GM23338 (cell line): Measurements from ENCODE around the gene CCL17. TPM values are rescaled to one million over a fixed set of nuclear protein-coding genes. Genes with fewer than 3 reads are reported as not detected.

Source experiments
- ATAC-seq: fragments of 200-7000 bp; cut with Tn5 transposase; 3 replicates; pipeline ENCODE4 v1.9.1; 2020
- DNase-seq: peaks from one replicate; pipeline ENCODE4 v3.0.0-alpha.2; 2015; ENCODE audit warnings: low spot score
- H2AFZ ChIP-seq: fragments of 200-600 bp; sonication (generic); 2 replicates; pipeline ENCODE4 v1.8.0; 2016; ENCODE audit warnings: antibody characterized with exemption, mild to moderate bottlenecking, moderate library complexity
- H3F3A ChIP-seq: fragments of 200-600 bp; sonication (generic); replicated peaks from 2 replicates; pipeline ENCODE4 v1.8.0; 2017; ENCODE audit warnings: antibody characterized with exemption, mixed run types, low read depth
- H3K27ac ChIP-seq: fragments of 200-600 bp; sonication (generic); 2 replicates; pipeline ENCODE4 v1.6.1; 2016; ENCODE audit warnings: low read depth
- H3K27me3 ChIP-seq: fragments of 200-600 bp; sonication (generic); 2 replicates; pipeline ENCODE4 v1.8.0; 2016; ENCODE audit warnings: mild to moderate bottlenecking, mixed run types, moderate library complexity; ENCODE audit not compliant: insufficient read depth
- H3K36me3 ChIP-seq: fragments of 200-600 bp; sonication (generic); 2 replicates; pipeline ENCODE4 v1.8.0; 2016; ENCODE audit warnings: mild to moderate bottlenecking; ENCODE audit not compliant: insufficient read depth
- H3K4me1 ChIP-seq: fragments of 200-600 bp; sonication (generic); 2 replicates; pipeline ENCODE4 v1.8.0; 2016; ENCODE audit warnings: mild to moderate bottlenecking, moderate library complexity; ENCODE audit not compliant: insufficient read depth
- H3K4me2 ChIP-seq: fragments of 200-600 bp; sonication (generic); 2 replicates; pipeline ENCODE4 v1.7.1; 2017; ENCODE audit warnings: mixed run types
- H3K4me3 ChIP-seq: fragments of 200-600 bp; sonication (generic); 2 replicates; pipeline ENCODE4 v1.6.1; 2016; ENCODE audit warnings: mixed run types
- H3K79me2 ChIP-seq: fragments of 200-600 bp; sonication (generic); replicated peaks from 2 replicates; pipeline ENCODE4 v1.8.0; 2017; ENCODE audit warnings: mild to moderate bottlenecking; ENCODE audit not compliant: insufficient read depth
- H3K9me2 ChIP-seq: fragments of 200-600 bp; sonication (generic); 2 replicates; pipeline ENCODE4 v1.8.0; 2017; ENCODE audit not compliant: insufficient read depth
- H4K20me1 ChIP-seq: fragments of 200-600 bp; sonication (generic); replicated peaks from 2 replicates; pipeline ENCODE4 v1.8.0; 2017; ENCODE audit warnings: mild to moderate bottlenecking; ENCODE audit not compliant: insufficient read depth
- H3K27ac Mint-ChIP-seq: 2 replicates; pipeline ENCODE4 v1.8.0; 2020; ENCODE audit warnings: inconsistent platforms, mild to moderate bottlenecking, moderate library complexity, mixed read lengths
- H3K27me3 Mint-ChIP-seq: 3 replicates; pipeline ENCODE4 v1.8.0; 2022; ENCODE audit warnings: low read depth, mild to moderate bottlenecking, moderate library complexity, mixed read lengths, inconsistent platforms; ENCODE audit not compliant: insufficient read depth, poor library complexity
- H3K36me3 Mint-ChIP-seq: 3 replicates; pipeline ENCODE4 v1.8.0; 2021; ENCODE audit warnings: low read depth, mild to moderate bottlenecking, inconsistent platforms, moderate library complexity, mixed read lengths
- H3K4me1 Mint-ChIP-seq: 3 replicates; pipeline ENCODE4 v1.8.0; 2020; ENCODE audit warnings: mild to moderate bottlenecking, inconsistent platforms, mixed read lengths
- H3K4me3 Mint-ChIP-seq: 3 replicates; pipeline ENCODE4 v1.8.0; 2021; ENCODE audit warnings: moderate library complexity, mild to moderate bottlenecking, inconsistent platforms, mixed read lengths
- H3K9me3 Mint-ChIP-seq: 3 replicates; pipeline ENCODE4 v1.8.0; 2020; ENCODE audit warnings: moderate library complexity, mild to moderate bottlenecking, inconsistent platforms, mixed read lengths
- EZH2 ChIP-seq: fragments of 200-600 bp; sonication (generic); IDR thresholded peaks from one replicate; pipeline ENCODE4 v1.8.0; 2017; ENCODE audit warnings: antibody characterized with exemption, mild to moderate bottlenecking, low read depth; ENCODE audit not compliant: unreplicated experiment
- polyA plus RNA-seq: library from polyadenylated mRNA; unstranded; fragments of >200 nt; fragmentation: Nextera tagmentation; extraction: Ambion mirVana; gene quantifications from 2 replicates; pipeline ENCODE4 v1.2.1, GENCODE V29; 2016
- total RNA-seq: library from RNA; depleted of rRNA; stranded (reverse); fragments of >200 nt; shearing (Covaris generic); gene quantifications from 2 replicates; pipeline ENCODE4 v1.2.3, GENCODE V29; 2014
- TF ChIP-seq, protein P1 (sequence below), 2 experiments: fragments of 200-600 bp in 1 of 2; sonication (generic) in 1 of 2; conservative IDR thresholded peaks; 2 replicates each; pipeline versions ENCODE4 v1.5.1 to v1.6.1; 2016 to 2017; ENCODE audit warnings: antibody characterized with exemption in 2 of 2, low read depth in 2 of 2, mild to moderate bottlenecking in 2 of 2, moderate library complexity in 1 of 2

Gene CCL17
- total and polyA plus RNA-seq, 2 experiments from 2014 or later = not detected

- Mint-ChIP-seq H3K27me3 (peaks cover 3% of the 10 kb centered on the region), H3K9me3 (no peaks in the 10 kb centered on the region), H3K36me3 (no peaks in the 10 kb centered on the region), H3K4me3 (no peak overlapping the region), H3K4me1 (peaks cover 5% of the 10 kb centered on the region; the same call in 1 of the 3 replicates), H3K27ac (no peak overlapping the region)
- Histone ChIP-seq H3K4me3 (no peak overlapping the region), H3K9me2 (0 out of 2 replicates have a peak, but pooled peaks cover 4% of the 10 kb centered on the region), H3K27me3 (no peaks in the 10 kb centered on the region), H3K36me3 (no peaks in the 10 kb centered on the region), H3K27ac (no peak overlapping the region), H3K79me2 (no peaks in the 10 kb centered on the region), H2AFZ (no peak overlapping the region), H4K20me1 (no peaks in the 10 kb centered on the region), H3K4me2 (no peak overlapping the region), H3F3A (no peaks in the 10 kb centered on the region), H3K4me1 (no peaks in the 10 kb centered on the region)
- DNase-seq (no peak), ATAC-seq (peak; percentile 71)
- TF ChIP-seq EZH2 = no peak
- TF ChIP-seq, protein P1, sequence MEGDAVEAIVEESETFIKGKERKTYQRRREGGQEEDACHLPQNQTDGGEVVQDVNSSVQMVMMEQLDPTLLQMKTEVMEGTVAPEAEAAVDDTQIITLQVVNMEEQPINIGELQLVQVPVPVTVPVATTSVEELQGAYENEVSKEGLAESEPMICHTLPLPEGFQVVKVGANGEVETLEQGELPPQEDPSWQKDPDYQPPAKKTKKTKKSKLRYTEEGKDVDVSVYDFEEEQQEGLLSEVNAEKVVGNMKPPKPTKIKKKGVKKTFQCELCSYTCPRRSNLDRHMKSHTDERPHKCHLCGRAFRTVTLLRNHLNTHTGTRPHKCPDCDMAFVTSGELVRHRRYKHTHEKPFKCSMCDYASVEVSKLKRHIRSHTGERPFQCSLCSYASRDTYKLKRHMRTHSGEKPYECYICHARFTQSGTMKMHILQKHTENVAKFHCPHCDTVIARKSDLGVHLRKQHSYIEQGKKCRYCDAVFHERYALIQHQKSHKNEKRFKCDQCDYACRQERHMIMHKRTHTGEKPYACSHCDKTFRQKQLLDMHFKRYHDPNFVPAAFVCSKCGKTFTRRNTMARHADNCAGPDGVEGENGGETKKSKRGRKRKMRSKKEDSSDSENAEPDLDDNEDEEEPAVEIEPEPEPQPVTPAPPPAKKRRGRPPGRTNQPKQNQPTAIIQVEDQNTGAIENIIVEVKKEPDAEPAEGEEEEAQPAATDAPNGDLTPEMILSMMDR (conservative IDR thresholded peaks at IDR 0.05; ENCODE audit: low read depth in 2 of 2) = peak in 1 of 2 experiments; percentile 37; a peak in 1 of 4 replicates
Observed at GRCh38 chr16:57409870-57410587, 5.5 kb downstream of the CCL17 start.

DNA sequence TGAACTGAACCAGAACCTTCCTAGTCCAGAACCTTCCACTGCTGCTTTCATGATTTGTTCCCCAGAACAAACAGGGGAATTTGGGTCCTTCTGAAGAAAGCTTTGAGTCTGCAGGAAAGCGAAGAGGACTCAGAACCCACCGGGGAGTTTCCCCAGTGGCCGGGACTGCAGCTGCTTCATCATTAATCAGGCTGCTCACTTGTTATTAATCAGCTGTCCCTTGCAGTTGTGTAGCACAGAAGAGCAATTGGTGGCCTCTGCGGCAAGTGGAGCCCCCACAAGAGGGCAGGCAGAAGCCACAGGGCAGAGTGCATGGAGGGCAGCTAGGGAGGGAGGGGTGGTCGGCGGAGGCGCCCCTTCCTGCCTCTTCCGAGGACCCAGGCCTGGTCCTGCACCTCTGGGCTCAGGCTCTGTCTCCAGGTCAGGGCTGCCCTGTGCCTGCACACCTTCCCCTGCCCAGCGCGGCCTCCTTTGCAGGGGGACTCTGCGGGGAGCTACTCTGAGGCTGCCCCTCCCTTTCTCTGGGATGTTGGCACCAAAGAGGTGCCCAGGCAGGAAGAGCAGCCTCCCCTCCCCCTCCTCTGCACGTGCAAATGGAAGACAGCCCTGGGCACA, 6.9 kb downstream of the CCL17 start:
- Mint-ChIP-seq H3K4me3 (no peak overlapping the region), H3K4me1 (peaks cover 10% of the 10 kb centered on the region; the same call in 2 of the 3 replicates), H3K9me3 (no peaks in the 10 kb centered on the region), H3K36me3 (no peaks in the 10 kb centered on the region), H3K27ac (no peak overlapping the region), H3K27me3 (peaks cover 2% of the 10 kb centered on the region)
- Histone ChIP-seq H3F3A (no peaks in the 10 kb centered on the region), H3K4me1 (no peaks in the 10 kb centered on the region; the same call in 1 of the 2 replicates), H2AFZ (no peak overlapping the region), H3K27me3 (no peaks in the 10 kb centered on the region), H3K4me2 (no peak overlapping the region), H3K36me3 (no peaks in the 10 kb centered on the region), H3K4me3 (no peak overlapping the region), H3K9me2 (0 out of 2 replicates have a peak, but pooled peaks cover 4% of the 10 kb centered on the region), H3K27ac (no peak overlapping the region), H4K20me1 (no peaks in the 10 kb centered on the region), H3K79me2 (no peaks in the 10 kb centered on the region)
- no peak for DNase-seq
- ATAC-seq = no peak
- TF ChIP-seq, protein P1 (conservative IDR thresholded peaks at IDR 0.05; ENCODE audit: low read depth in 2 of 2) = peak in 1 of 2 experiments; percentile 18; a peak in 1 of 4 replicates
- TF ChIP-seq EZH2 = no peak
